Endothelial cell (in vitro differentiated cells): ENCODE data around the gene GFAP. TPM values are rescaled to one million over a fixed set of nuclear protein-coding genes. Genes with fewer than 3 reads are reported as not detected.
A peak's percentile ranks its signal among the peaks of the same experiment; 100 is the strongest.

Experiments
- DNase-seq: peaks from one replicate; pipeline ENCODE4 v3.0.0; 2021; ENCODE audit warnings: low spot score
- H3K27ac Mint-ChIP-seq: one replicate; pipeline ENCODE4 v1.8.0; 2021; ENCODE audit warnings: mixed read lengths, inconsistent platforms; ENCODE audit not compliant: unreplicated experiment
- H3K27me3 Mint-ChIP-seq: one replicate; pipeline ENCODE4 v1.8.0; 2021; ENCODE audit warnings: mild to moderate bottlenecking, moderate library complexity, mixed read lengths, inconsistent platforms; ENCODE audit not compliant: unreplicated experiment
- H3K36me3 Mint-ChIP-seq: one replicate; pipeline ENCODE4 v1.8.0; 2021; ENCODE audit warnings: mild to moderate bottlenecking, low read depth, mixed read lengths, inconsistent platforms; ENCODE audit not compliant: unreplicated experiment
- H3K4me1 Mint-ChIP-seq: one replicate; pipeline ENCODE4 v1.8.0; 2021; ENCODE audit warnings: mild to moderate bottlenecking, mixed read lengths, inconsistent platforms; ENCODE audit not compliant: unreplicated experiment
- H3K4me3 Mint-ChIP-seq: one replicate; pipeline ENCODE4 v1.8.0; 2021; ENCODE audit warnings: mild to moderate bottlenecking, mixed read lengths, inconsistent platforms; ENCODE audit not compliant: unreplicated experiment
- H3K9me3 Mint-ChIP-seq: one replicate; pipeline ENCODE4 v1.8.0; 2021; ENCODE audit warnings: mixed read lengths, inconsistent platforms; ENCODE audit not compliant: unreplicated experiment
- total RNA-seq: library from RNA; stranded (reverse); fragmentation: NEBNext Ultra II Directional; extraction: Animal tissue kit (Norgen Biotek cat#: 25700); gene quantifications from one replicate; pipeline ENCODE4 v1.2.1, GENCODE V29; 2021; ENCODE audit not compliant: unreplicated experiment
- TF ChIP-seq, protein P1 (sequence below): fragments of 200-600 bp; sonication (generic); IDR thresholded peaks from one replicate; pipeline ENCODE4 v1.5.0; 2021; ENCODE audit warnings: antibody characterized with exemption; ENCODE audit not compliant: unreplicated experiment

Gene GFAP
- total RNA-seq, 1 donor from 2014 or later: not detected

GRCh38 chr17:44908761-44909326 lies 6.5 kb downstream of the GFAP start:
- TF ChIP-seq, protein P1, sequence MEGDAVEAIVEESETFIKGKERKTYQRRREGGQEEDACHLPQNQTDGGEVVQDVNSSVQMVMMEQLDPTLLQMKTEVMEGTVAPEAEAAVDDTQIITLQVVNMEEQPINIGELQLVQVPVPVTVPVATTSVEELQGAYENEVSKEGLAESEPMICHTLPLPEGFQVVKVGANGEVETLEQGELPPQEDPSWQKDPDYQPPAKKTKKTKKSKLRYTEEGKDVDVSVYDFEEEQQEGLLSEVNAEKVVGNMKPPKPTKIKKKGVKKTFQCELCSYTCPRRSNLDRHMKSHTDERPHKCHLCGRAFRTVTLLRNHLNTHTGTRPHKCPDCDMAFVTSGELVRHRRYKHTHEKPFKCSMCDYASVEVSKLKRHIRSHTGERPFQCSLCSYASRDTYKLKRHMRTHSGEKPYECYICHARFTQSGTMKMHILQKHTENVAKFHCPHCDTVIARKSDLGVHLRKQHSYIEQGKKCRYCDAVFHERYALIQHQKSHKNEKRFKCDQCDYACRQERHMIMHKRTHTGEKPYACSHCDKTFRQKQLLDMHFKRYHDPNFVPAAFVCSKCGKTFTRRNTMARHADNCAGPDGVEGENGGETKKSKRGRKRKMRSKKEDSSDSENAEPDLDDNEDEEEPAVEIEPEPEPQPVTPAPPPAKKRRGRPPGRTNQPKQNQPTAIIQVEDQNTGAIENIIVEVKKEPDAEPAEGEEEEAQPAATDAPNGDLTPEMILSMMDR: no peak
- Mint-ChIP-seq H3K27ac (peak overlapping the region; percentile 81), H3K27me3 (peaks cover 6% of the 10 kb centered on the region), H3K9me3 (no peaks in the 10 kb centered on the region), H3K36me3 (peaks cover 4% of the 10 kb centered on the region), H3K4me1 (peaks cover 40% of the 10 kb centered on the region), H3K4me3 (no peak overlapping the region)
- DNase-seq: no peak

DNA sequence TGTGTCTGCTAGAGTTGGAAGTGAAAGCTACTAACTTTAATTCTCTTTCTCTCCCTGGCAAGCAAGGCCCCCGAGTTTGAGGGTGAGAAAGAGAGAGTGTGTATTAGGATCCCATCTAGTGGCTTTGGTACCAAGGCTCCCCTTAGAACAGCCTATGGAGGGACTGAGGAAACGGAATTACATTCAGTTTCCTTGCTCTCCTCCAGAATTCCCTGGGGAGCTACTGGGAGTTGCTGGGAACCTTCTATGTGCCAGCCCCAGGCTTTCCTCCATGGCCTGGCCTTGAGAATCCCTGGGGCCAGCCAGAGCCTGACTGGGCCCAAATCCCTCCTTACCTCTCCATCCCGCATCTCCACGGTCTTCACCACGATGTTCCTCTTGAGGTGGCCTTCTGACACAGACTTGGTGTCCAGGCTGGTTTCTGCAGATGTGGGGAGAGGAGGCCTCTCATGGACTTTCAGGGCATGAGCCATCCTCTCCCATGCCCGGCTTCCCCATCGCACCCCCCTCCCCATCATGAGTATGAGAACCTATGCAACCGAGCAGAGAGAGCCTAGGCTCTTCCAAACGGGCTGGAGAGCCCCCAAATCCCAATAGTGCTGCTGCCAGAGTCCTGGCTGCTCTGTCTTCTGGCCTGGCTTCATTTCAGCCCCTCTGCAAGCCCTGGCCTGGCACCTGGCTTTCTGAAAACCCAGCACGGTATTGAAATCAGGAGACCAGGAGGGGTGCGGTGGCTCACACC lies 7.4 kb downstream of the GFAP start:
- peaks cover 39% of the 10 kb centered on the region for H3K4me1 Mint-ChIP-seq
- TF ChIP-seq, protein P1: no peak
- DNase-seq: no peak
- H3K4me3 Mint-ChIP-seq: no peak overlapping the region
- peaks cover 3% of the 10 kb centered on the region for H3K27me3 Mint-ChIP-seq
- H3K9me3 Mint-ChIP-seq: no peaks in the 10 kb centered on the region
- H3K36me3 Mint-ChIP-seq: no peaks in the 10 kb centered on the region
- no peak overlapping the region for H3K27ac Mint-ChIP-seq

DNA sequence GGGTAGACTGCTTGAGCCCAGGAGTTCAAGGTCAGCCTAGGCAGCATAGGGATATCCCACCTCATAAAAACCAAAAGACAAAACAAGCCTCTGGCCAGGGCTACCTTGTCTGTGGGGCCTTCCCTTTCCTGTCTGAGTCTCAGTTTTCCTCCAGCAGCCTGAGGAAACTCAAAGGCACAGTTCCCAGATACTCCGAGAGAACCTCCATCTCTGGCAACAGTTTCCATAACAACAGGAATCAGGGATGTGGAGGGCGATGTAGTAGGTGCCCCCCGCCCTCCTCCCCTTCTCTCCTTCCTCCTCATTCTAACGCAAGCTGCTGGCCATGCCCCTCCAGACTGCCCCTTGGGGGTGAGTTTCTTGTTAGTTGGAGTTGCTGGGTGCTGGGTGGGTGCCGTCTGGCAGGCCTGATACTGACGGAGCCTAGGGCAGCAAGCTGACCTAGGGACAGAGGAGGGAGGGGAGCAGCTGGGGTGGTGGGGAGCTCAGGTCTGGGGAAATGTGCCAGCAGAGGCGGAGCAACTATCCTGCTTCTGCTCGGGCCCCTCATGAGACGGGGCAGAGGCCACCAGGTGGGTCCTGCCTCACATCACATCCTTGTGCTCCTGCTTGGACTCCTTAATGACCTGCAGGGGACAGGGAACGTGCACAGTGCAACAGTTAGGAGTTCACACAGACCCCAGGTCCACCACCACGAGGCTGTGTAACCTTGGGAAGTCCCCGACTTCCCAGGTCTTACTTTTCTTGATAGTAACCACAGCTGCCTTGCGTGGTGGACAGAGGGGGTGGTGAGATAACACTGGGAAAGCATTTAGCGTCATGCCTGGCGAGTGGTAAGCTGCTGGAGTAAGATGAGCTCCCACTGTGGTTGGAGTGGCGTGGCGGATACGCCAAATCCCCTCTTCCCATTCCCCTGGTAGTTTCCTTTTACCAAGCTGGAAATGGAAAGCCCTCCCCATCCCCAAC lies 8.3 kb downstream of the GFAP start:
- Mint-ChIP-seq H3K27ac (no peak overlapping the region), H3K36me3 (no peaks in the 10 kb centered on the region), H3K4me3 (no peak overlapping the region), H3K9me3 (no peaks in the 10 kb centered on the region), H3K27me3 (no peaks in the 10 kb centered on the region), H3K4me1 (peaks cover 36% of the 10 kb centered on the region)
- no peak for DNase-seq
- TF ChIP-seq, protein P1: no peak

DNA sequence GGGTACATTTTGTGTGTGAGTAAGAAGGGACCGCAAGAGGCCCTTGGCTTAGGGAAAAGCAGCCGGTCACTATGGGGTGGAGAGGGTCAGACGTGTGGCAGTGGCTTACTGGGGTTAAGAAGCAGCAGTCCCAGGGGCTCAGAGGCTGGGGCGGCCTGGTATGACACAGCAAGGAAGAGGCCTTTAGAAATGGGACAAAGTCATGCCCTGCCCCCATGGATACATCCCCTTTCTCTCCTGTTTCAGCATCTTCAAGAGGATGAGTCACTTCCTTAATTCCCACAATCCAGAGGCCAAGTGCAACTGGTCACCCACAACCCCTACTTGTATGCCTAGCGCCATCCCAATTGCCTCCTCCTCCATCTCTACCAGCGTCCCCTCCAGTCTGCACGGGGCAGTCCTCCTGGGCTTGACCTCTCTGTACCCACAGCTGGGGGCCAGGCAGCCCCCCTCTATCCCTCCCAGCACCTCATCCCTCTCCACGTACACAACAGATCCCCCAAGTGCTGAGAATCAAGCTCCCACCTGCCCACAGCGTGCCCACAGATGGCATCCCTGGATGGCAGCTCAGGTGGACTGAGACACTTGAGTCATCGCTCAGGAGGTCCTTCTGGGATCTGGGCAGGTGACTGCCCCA lies 9.2 kb downstream of the GFAP start:
- H3K9me3 Mint-ChIP-seq: no peaks in the 10 kb centered on the region
- H3K27ac Mint-ChIP-seq: peak overlapping the region; percentile 81
- DNase-seq: no peak
- peak overlapping the region; percentile 37 for H3K4me3 Mint-ChIP-seq
- TF ChIP-seq, protein P1: no peak
- H3K4me1 Mint-ChIP-seq: peaks cover 39% of the 10 kb centered on the region
- H3K27me3 Mint-ChIP-seq: no peaks in the 10 kb centered on the region
- no peaks in the 10 kb centered on the region for H3K36me3 Mint-ChIP-seq
